LHCN-M2 (cell line): ENCODE measurements around the gene KCNK18. TPM values are rescaled to one million over a fixed set of nuclear protein-coding genes. Genes with fewer than 3 reads are reported as not detected.

Source experiments
- DNase-seq: peaks from one replicate; pipeline ENCODE4 v3.0.0-alpha.2; 2012; ENCODE audit warnings: low read depth
- total RNA-seq: library from RNA; depleted of rRNA; stranded (reverse); fragments of >200 nt; gene quantifications from 2 replicates; pipeline ENCODE4 v1.2.3, GENCODE V29; 2014; rRNA removed

Gene KCNK18
- total RNA-seq, 1 experiment from 2014 or later, result not detected

GRCh38 chr10:117250411-117250810, 53.1 kb downstream of the KCNK18 start:
- no peak for DNase-seq

GRCh38 chr10:117253908-117254307, 56.6 kb downstream of the KCNK18 start:
- no peak for DNase-seq

DNA sequence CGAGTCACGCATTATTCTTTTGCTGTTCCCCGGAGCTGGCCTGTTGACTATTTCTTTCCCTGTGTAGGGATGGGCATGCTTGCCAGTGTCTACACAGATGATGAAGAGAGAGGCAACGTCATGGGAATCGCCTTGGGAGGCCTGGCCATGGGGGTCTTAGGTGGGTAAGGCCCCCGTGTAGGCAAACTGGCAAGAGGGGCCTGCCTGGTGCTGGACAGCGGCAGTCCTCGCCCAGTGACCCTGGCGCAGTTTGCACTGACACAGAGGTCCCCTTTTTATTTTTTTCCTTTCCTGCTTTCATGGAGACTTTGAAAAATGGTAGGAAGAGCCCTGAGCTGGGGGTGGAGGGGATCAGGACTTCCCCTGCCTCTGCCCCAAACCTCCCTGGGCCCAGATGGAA, 57.0 kb downstream of the KCNK18 start:
- DNase-seq, result no peak

- no peak for DNase-seq
Observed at GRCh38 chr10:117254774-117255735, 57.8 kb downstream of the KCNK18 start.

GRCh38 chr10:117255835-117256460, 58.7 kb downstream of the KCNK18 start:
- DNase-seq, result no peak

DNA sequence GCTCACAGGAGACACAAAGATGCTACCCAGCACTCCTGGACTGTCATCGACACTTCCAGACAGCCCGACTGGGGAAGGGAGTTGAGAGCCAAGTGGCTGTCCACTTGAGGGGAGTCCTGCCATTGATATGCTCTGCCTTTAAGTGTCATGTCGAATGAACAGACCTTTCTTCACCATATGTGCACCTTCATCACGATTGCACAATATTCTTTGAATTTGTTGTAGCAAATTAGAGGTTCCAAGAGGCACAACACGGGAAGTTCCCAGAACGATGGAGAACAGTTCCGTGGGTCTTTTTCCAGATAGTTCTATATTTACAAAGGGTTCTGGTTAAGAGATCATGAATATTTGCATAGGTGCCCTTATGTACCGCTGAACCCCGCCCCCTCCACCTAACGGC, 59.6 kb downstream of the KCNK18 start:
- no peak for DNase-seq

DNA sequence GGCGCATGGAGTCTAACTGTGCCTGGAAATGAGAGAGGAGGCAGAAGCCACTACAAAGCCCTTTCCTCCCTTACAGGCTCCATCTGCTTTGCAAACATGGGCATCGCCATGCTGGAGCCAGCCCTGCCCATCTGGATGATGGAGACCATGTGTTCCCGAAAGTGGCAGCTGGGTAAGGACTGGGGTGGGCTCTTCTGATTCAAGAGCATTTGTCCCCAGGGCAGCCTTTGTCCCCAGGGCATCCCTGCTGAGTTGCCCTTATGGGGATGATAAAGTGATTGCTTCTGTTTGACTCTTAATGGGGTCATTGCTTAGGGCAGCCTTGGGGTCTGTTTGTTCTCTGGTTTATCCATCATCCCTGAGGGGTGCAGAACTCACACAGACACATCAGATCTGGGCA, 60.4 kb downstream of the KCNK18 start:
- no peak for DNase-seq

DNA sequence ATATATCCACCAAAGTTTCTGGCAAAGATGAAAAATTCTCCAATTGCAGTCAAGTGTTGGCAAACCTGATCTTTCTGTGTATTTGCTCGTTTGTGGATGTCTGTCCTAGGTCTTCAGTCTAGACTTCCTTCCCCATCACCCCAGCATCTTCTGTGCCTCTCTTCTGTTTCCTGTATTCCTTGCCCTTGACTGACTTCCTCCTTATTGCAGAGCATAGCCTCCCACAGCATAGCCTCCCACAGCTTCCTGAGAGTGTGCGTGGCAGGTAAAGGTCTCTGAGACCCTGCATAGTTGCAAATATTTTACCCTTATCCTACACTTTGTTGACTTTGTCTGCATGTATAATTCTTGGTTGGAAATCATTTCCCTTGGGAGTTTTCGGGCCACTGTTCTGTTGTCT, 62.0 kb downstream of the KCNK18 start:
- DNase-seq, result no peak

Other genes starting within 250 kb of the KCNK18 start
- gene SHTN1, start 192.3 kb upstream of the KCNK18 start, total RNA-seq, result 2.7 and 3.7 TPM in 2 replicates
- gene VAX1, start 59.2 kb upstream of the KCNK18 start, total RNA-seq, result not detected in 2 replicates
- not detected in 2 replicates for gene SLC18A2, start 43.6 kb downstream of the KCNK18 start, total RNA-seq
- 17.0 and 21.3 TPM in 2 replicates for gene PDZD8, start 178.0 kb downstream of the KCNK18 start, total RNA-seq